Placental pericyte (primary cell): Measurements from ENCODE around the gene TMEM163. TPM values are rescaled to one million over a fixed set of nuclear protein-coding genes. Genes with fewer than 3 reads are reported as not detected.

Experiments used
- total RNA-seq: library from RNA; depleted of rRNA; stranded (reverse); fragments of >200 nt; gene quantifications from 2 replicates; pipeline ENCODE4 v1.2.3, GENCODE V29; 2012

The TMEM163 gene
- not detected in 2 replicates for total RNA-seq

DNA sequence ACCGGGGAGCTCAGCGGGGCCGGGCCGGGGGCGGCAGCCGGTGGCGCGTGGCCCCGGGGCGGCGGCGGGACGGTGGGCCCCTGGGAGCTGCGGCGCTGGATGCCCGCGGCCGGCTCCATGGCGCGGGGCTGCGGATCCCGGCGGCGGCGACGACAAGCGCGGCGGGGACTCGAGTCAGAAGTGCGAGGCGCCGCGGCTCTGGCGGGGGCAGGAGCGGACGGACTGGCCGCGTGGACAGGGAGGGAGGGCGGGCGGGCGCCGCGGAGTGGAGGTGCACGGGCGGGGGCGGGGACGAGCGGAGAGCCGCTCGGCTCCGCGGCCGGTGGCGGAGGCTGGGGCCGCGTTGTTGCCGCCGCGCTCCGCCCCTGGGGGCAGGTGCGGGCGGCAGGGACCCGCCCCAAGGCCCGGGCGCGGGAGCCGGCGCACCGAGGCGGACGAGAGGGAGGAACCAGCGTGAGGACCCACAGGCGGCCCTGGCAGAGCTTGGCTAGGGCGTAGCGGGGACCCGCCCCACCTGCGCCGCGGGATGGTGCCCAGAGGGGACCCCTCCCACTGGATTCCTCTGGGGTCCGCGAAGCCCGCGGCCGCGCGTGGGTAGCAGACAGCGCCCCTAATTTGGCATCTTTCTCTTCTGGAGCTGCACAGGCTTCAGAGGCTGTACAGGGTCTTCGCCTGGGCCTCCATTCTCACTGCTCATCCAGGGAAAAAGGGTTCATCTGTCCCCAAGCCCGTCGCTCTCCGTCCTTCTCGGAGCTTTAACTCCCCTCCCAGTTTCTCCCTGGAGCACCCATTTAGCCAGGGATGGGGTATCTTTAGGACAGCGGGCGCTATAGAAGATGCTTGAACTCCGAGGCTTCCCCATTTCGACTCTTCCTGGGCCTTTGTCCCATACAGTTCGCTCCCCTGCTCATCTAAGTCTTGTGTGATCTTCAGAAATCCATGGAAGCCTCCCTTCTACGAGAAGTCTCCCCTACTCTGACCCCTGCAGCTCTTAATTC, at the start of gene TMEM163:
Gene TMEM163, minus strand, starts transcription at position 184 of the 998 bp plus-strand sequence.

Other genes starting within 250 kb of the TMEM163 start
- not detected in 2 replicates for gene ACMSD, start 119.6 kb upstream of the TMEM163 start, total RNA-seq
- 20.6 and 28.6 TPM in 2 replicates for gene CCNT2, start 199.8 kb upstream of the TMEM163 start, total RNA-seq